Liver (tissue), 9 donors: ENCODE measurements around the gene PPP2R2C. TPM values are rescaled to one million over a fixed set of nuclear protein-coding genes. Genes with fewer than 3 reads are reported as not detected.

Source experiments
- DNase-seq: peaks from one replicate; pipeline ENCODE4 v3.0.0-alpha.2; 2017; ENCODE audit warnings: low spot score
- H3K27ac ChIP-seq, 2 donors: one replicate each; pipeline ENCODE4 v1.7.0; 2013; ENCODE audit warnings: inconsistent platforms in 2 of 2, low read length in 2 of 2, control low read depth in 1 of 2, low read depth in 1 of 2, mild to moderate bottlenecking in 1 of 2
- H3K27me3 ChIP-seq, 4 donors: one replicate each; pipeline versions ENCODE4 v1.6.1 to v1.7.0; 2013; ENCODE audit warnings: low read length in 3 of 4, inconsistent platforms in 1 of 4, mild to moderate bottlenecking in 1 of 4, moderate library complexity in 1 of 4; ENCODE audit not compliant: control insufficient read depth in 4 of 4, insufficient read depth in 4 of 4
- H3K36me3 ChIP-seq, 4 donors: one replicate each; pipeline versions ENCODE4 v1.6.1 to v1.7.0; 2013; ENCODE audit warnings: low read length in 3 of 4, mild to moderate bottlenecking in 3 of 4, low read depth in 1 of 4, moderate library complexity in 1 of 4; ENCODE audit not compliant: control insufficient read depth in 4 of 4, insufficient read depth in 3 of 4
- H3K4me1 ChIP-seq, 4 donors: one replicate each; pipeline versions ENCODE4 v1.6.1 to v1.7.0; 2013; ENCODE audit warnings: low read length in 3 of 4, mild to moderate bottlenecking in 3 of 4, moderate library complexity in 1 of 4; ENCODE audit not compliant: control insufficient read depth in 4 of 4, insufficient read depth in 4 of 4
- H3K4me3 ChIP-seq, 3 donors: one replicate each; pipeline versions ENCODE4 v1.6.1 to v1.7.0; 2013; ENCODE audit warnings: low read length in 3 of 3, control low read depth in 1 of 3, low read depth in 1 of 3, mild to moderate bottlenecking in 1 of 3
- H3K9ac ChIP-seq, 2 donors: one replicate each; pipeline ENCODE4 v1.7.0; 2013; ENCODE audit warnings: low read length in 2 of 2, mild to moderate bottlenecking in 2 of 2, moderate library complexity in 2 of 2, control low read depth in 1 of 2, low read depth in 1 of 2
- H3K9me3 ChIP-seq, 4 donors: one replicate each; pipeline versions ENCODE4 v1.6.1 to v1.7.0; 2013; ENCODE audit warnings: low read length in 3 of 4; ENCODE audit not compliant: control insufficient read depth in 4 of 4
- ATF3 ChIP-seq: IDR thresholded peaks from 2 replicates; pipeline ENCODE4 v1.6.1; 2016; ENCODE audit warnings: antibody characterized with exemption
- CTCF ChIP-seq: fragments of 150-350 bp; IDR thresholded peaks from 2 replicates; pipeline ENCODE4 v1.5.1; 2017; ENCODE audit warnings: improper control_type of control experiment, low read depth, low read length; ENCODE audit not compliant: missing input control
- EGR1 ChIP-seq, 2 donors: IDR thresholded peaks; 2 replicates each; pipeline ENCODE4 v1.6.1; 2016 to 2018; ENCODE audit warnings: antibody characterized with exemption in 2 of 2, low read depth in 2 of 2
- FOXA1 ChIP-seq: IDR thresholded peaks from 2 replicates; pipeline ENCODE4 v1.6.1; 2016; ENCODE audit warnings: antibody characterized with exemption
- FOXA2 ChIP-seq: IDR thresholded peaks from 2 replicates; pipeline ENCODE4 v1.6.1; 2016; ENCODE audit warnings: antibody characterized with exemption
- GABPA ChIP-seq, 2 donors: IDR thresholded peaks in 1 of 2; conservative IDR thresholded peaks in 1 of 2; 2 replicates each; pipeline ENCODE4 v1.6.1; 2016; ENCODE audit warnings: antibody characterized with exemption in 2 of 2, mild to moderate bottlenecking in 1 of 2, moderate library complexity in 1 of 2
- HNF4G ChIP-seq: IDR thresholded peaks from 2 replicates; pipeline ENCODE4 v1.6.1; 2016; ENCODE audit warnings: antibody characterized with exemption
- JUND ChIP-seq, 2 donors: IDR thresholded peaks; 2 replicates each; pipeline ENCODE4 v1.6.1; 2016; ENCODE audit warnings: antibody characterized with exemption in 2 of 2
- MAX ChIP-seq: IDR thresholded peaks from 2 replicates; pipeline ENCODE4 v1.6.1; 2016; ENCODE audit warnings: antibody characterized with exemption
- NR2F2 ChIP-seq: IDR thresholded peaks from 2 replicates; pipeline ENCODE4 v1.6.1; 2016; ENCODE audit warnings: antibody characterized with exemption
- RAD21 ChIP-seq, 2 donors: IDR thresholded peaks; 2 replicates each; pipeline ENCODE4 v1.6.1; 2016; ENCODE audit warnings: antibody characterized with exemption in 2 of 2, mild to moderate bottlenecking in 2 of 2
- SP1 ChIP-seq: IDR thresholded peaks from 2 replicates; pipeline ENCODE4 v1.6.1; 2018; ENCODE audit warnings: antibody characterized with exemption, mild to moderate bottlenecking
- TAF1 ChIP-seq: conservative IDR thresholded peaks from 2 replicates; pipeline ENCODE4 v1.6.1; 2016; ENCODE audit warnings: antibody characterized with exemption, mild to moderate bottlenecking
- YY1 ChIP-seq: IDR thresholded peaks from 2 replicates; pipeline ENCODE4 v1.6.1; 2016; ENCODE audit warnings: antibody characterized with exemption, mild to moderate bottlenecking
- ZBTB33 ChIP-seq: IDR thresholded peaks from 2 replicates; pipeline ENCODE4 v1.6.1; 2016; ENCODE audit warnings: antibody characterized with exemption
- WGBS: extraction: QIAGEN DNeasy Blood & Tissue Kit; methylation state at CpG from one replicate; pipeline ENCODE4 v1.1.7; 2013; 5-methylcytosine and 5-hydroxymethylcytosine counted together
- polyA plus RNA-seq, 2 donors: library from polyadenylated mRNA; stranded (reverse) in 1 of 2; unstranded in 1 of 2; fragments of 200-250 nt in 1 of 2; fragments of >200 nt in 1 of 2; fragmentation: Nextera tagmentation in 1 of 2; extraction: Ambion mirVana in 1 of 2; gene quantifications; one replicate each; pipeline versions ENCODE4 v1.2.1 to v1.2.3, GENCODE V29; 2013 to 2015
- total RNA-seq, 2 donors: library from RNA; depleted of rRNA; stranded (reverse); fragments of >200 nt; gene quantifications; one replicate each; pipeline ENCODE4 v1.2.3, GENCODE V29; 2014
- donor health status: healthy.
- donor health status: healthy.
- donor health status: healthy.
- donor health status: healthy.
- donor health status: healthy.

PPP2R2C gene
- total and polyA plus RNA-seq, 4 donors: under 0.01 to 0.01 TPM; not detected in 2

- TF ChIP-seq CTCF: no peak
- TF ChIP-seq MAX: no peak
Observed at GRCh38 chr4:6295495-6295894, 176.9 kb downstream of the PPP2R2C start (continued).

GRCh38 chr4:6294705-6295421 is 177.6 kb downstream of the PPP2R2C start:
- TF ChIP-seq RAD21 (IDR thresholded peaks at IDR 0.05) (no peak), NR2F2 (no peak), JUND (IDR thresholded peaks at IDR 0.05) (no peak), EGR1 (IDR thresholded peaks at IDR 0.05; ENCODE audit: low read depth in 2 of 2) (no peak), TAF1 (no peak), HNF4G (no peak)
- H3K27ac ChIP-seq: no peak overlapping the region
- no peaks in the 10 kb centered on the region for H3K4me1 ChIP-seq
- 97% methylated on average over 27 of the region's 27 CpGs for WGBS
- no peaks in the 10 kb centered on the region for H3K27me3 ChIP-seq
- H3K4me3 ChIP-seq: no peak overlapping the region
- no peak for DNase-seq
- H3K9me3 ChIP-seq: no peaks in the 10 kb centered on the region
- H3K9ac ChIP-seq: no peak overlapping the region
- H3K36me3 ChIP-seq: peaks cover 0 to 43% (median 2%) of the 10 kb centered on the region in 4 donors

GRCh38 chr4:6293661-6294060 is 178.8 kb downstream of the PPP2R2C start:
- Histone ChIP-seq H3K4me3 (no peak overlapping the region), H3K27me3 (no peaks in the 10 kb centered on the region), H3K36me3 (peaks cover 0 to 48% (median 2%) of the 10 kb centered on the region in 4 donors), H3K4me1 (no peaks in the 10 kb centered on the region), H3K27ac (no peak overlapping the region), H3K9me3 (no peaks in the 10 kb centered on the region), H3K9ac (no peak overlapping the region)
- DNase-seq: no peak
- no peak for TF ChIP-seq CTCF
- no peak for TF ChIP-seq YY1
- no peak for TF ChIP-seq NR2F2
- TF ChIP-seq FOXA1: no peak
- no peak for TF ChIP-seq ATF3
- no peak for TF ChIP-seq EGR1 (IDR thresholded peaks at IDR 0.05; ENCODE audit: low read depth in 2 of 2)
- TF ChIP-seq ZBTB33: no peak
- no peak for TF ChIP-seq TAF1
- no peak for TF ChIP-seq FOXA2
- TF ChIP-seq RAD21 (IDR thresholded peaks at IDR 0.05): no peak
- no peak for TF ChIP-seq GABPA (IDR thresholded peaks at IDR 0.05 in 1 of 2, conservative IDR thresholded peaks at IDR 0.05 in 1 of 2)
- TF ChIP-seq SP1: no peak
- no peak for TF ChIP-seq HNF4G
- WGBS: 92% methylated on average over 8 of the region's 8 CpGs
